ENCODE results near the gene SRGAP1.
"Not testable (repeated sequence)": the region's sequence is repeated elsewhere in the genome, so short reads cannot be mapped to it uniquely, and the experiment has no call there.

Gene SRGAP1

GRCh38 chr12:64122995-64123394 lies 278.5 kb downstream of the SRGAP1 start:
- no peak for DNase-seq (ENCODE audit: low read depth)

- DNase-seq (ENCODE audit: low read depth): no peak
Measured at GRCh38 chr12:64123448-64123847, 278.9 kb downstream of the SRGAP1 start.

GRCh38 chr12:64124511-64125197 lies 280.2 kb downstream of the SRGAP1 start:
- no peak for DNase-seq (ENCODE audit: low read depth)

- DNase-seq (ENCODE audit: low read depth): no peak
Measured at GRCh38 chr12:64125913-64126312, 281.4 kb downstream of the SRGAP1 start.

GRCh38 chr12:64127811-64128210 lies 283.3 kb downstream of the SRGAP1 start:
- DNase-seq (ENCODE audit: low read depth): no peak

GRCh38 chr12:64128366-64128765 lies 283.9 kb downstream of the SRGAP1 start:
- DNase-seq (ENCODE audit: low read depth): no peak

GRCh38 chr12:64130476-64130875 lies 286.0 kb downstream of the SRGAP1 start:
- DNase-seq (ENCODE audit: low read depth): not testable (repeated sequence)

- not testable (repeated sequence) for DNase-seq (ENCODE audit: low read depth)
Measured at GRCh38 chr12:64131456-64131855, 287.0 kb downstream of the SRGAP1 start.

GRCh38 chr12:64132672-64133071 lies 288.2 kb downstream of the SRGAP1 start:
- not testable (repeated sequence) for DNase-seq (ENCODE audit: low read depth)

- DNase-seq (ENCODE audit: low read depth): peak; percentile 6
Measured at GRCh38 chr12:64137117-64137516, 292.6 kb downstream of the SRGAP1 start.

GRCh38 chr12:64139021-64139420 lies 294.5 kb downstream of the SRGAP1 start:
- DNase-seq (ENCODE audit: low read depth): no peak

- no peak for DNase-seq (ENCODE audit: low read depth)
Measured at GRCh38 chr12:64142382-64142781, 297.9 kb downstream of the SRGAP1 start.

- no peak for DNase-seq (ENCODE audit: low read depth)
Measured at GRCh38 chr12:64142784-64143183, 298.3 kb downstream of the SRGAP1 start.

GRCh38 chr12:64145226-64145625 lies 300.7 kb downstream of the SRGAP1 start:
- DNase-seq (ENCODE audit: low read depth): no peak

GRCh38 chr12:64147011-64147631 lies 302.6 kb downstream of the SRGAP1 start:
- no peak for DNase-seq (ENCODE audit: low read depth)

GRCh38 chr12:64147875-64148274 lies 303.4 kb downstream of the SRGAP1 start:
- no peak for DNase-seq (ENCODE audit: low read depth)

- DNase-seq (ENCODE audit: low read depth): no peak
Measured at GRCh38 chr12:64154677-64155076, 310.2 kb downstream of the SRGAP1 start.

GRCh38 chr12:64157110-64157509 lies 312.6 kb downstream of the SRGAP1 start:
- no peak for DNase-seq (ENCODE audit: low read depth)

- DNase-seq (ENCODE audit: low read depth): no peak
Measured at GRCh38 chr12:64160021-64160710, 315.7 kb downstream of the SRGAP1 start.

GRCh38 chr12:64160711-64161060 lies 316.2 kb downstream of the SRGAP1 start:
- no peak for DNase-seq (ENCODE audit: low read depth)

GRCh38 chr12:64166606-64167005 lies 322.1 kb downstream of the SRGAP1 start:
- DNase-seq (ENCODE audit: low read depth): not testable (repeated sequence)

- not testable (repeated sequence) for DNase-seq (ENCODE audit: low read depth)
Measured at GRCh38 chr12:64167041-64167440, 322.5 kb downstream of the SRGAP1 start.

GRCh38 chr12:64170024-64170423 lies 325.5 kb downstream of the SRGAP1 start:
- DNase-seq (ENCODE audit: low read depth): no peak

Measured in GM04504 (cell line).